Measurements from ENCODE around the gene CAMTA2.

DNA sequence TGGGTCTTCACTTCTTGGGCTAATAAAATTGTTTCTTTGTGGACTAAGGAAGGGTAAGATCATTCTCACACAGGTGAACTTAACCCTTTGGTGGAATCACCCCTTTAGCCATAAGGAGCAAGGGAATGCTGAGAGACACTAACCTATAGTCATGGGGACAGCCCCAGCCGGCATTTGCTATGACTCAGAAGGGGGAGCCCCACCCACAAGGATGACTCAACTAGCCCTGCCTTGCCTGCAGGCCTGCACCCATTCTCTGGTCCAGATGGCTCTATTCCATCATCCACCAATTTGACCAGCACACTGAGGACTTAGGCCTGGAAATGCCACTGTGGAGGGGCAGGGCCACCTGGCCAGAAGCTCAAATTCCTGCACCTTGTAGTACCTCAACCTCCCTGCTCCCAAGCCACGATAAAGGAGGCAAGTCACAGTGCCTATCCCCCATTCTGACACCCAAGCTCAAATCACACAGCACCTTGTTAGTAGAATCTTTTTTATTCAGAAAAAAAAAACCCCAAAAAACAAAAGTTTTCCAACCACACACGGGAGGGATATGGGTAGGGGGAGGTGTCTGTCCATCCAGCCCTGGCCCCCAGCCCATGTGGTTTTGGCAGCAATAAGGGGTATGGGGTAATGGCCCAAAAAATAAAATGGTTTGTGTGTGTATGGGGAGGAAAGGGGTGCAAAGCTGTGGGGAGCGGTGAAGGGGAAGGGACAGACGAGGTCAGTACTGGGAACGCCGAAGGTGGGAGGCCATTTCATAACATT, 42.1 kb downstream of the CAMTA2 start:
- TF ChIP-seq CTCF (IDR thresholded peaks at IDR 0.05) (no peak), POLR2A (IDR thresholded peaks at IDR 0.05) (no peak)

Data from esophagus squamous epithelium (tissue), 4 donors.